Neural progenitor cell (in vitro differentiated cells): ENCODE measurements around the gene LPO. TPM values are rescaled to one million over a fixed set of nuclear protein-coding genes. Genes with fewer than 3 reads are reported as not detected.

Source experiments
- DNase-seq: peaks from one replicate; pipeline ENCODE4 v3.0.0-alpha.2; 2016; ENCODE audit warnings: low spot score
- H2AFZ ChIP-seq: fragments of 200-600 bp; sonication (generic); replicated peaks from 2 replicates; pipeline ENCODE4 v1.6.1; 2016; ENCODE audit warnings: antibody characterized with exemption
- H3F3A ChIP-seq: fragments of 200-600 bp; sonication (generic); 2 replicates; pipeline ENCODE4 v1.6.1; 2016; ENCODE audit warnings: antibody characterized with exemption, low read depth
- H3K27ac ChIP-seq: fragments of 200-600 bp; sonication (generic); 2 replicates; pipeline ENCODE4 v1.5.1; 2016; ENCODE audit warnings: mild to moderate bottlenecking
- H3K27me3 ChIP-seq: fragments of 200-600 bp; sonication (generic); 2 replicates; pipeline ENCODE4 v1.6.1; 2016; ENCODE audit warnings: mild to moderate bottlenecking, moderate library complexity
- H3K36me3 ChIP-seq: fragments of 200-600 bp; sonication (generic); 2 replicates; pipeline ENCODE4 v1.5.1; 2016
- H3K4me1 ChIP-seq: fragments of 200-600 bp; sonication (generic); 2 replicates; pipeline ENCODE4 v1.6.1; 2016; ENCODE audit warnings: mixed run types
- H3K4me2 ChIP-seq: fragments of 200-600 bp; sonication (generic); 2 replicates; pipeline ENCODE4 v1.6.1; 2016
- H3K4me3 ChIP-seq: fragments of 200-600 bp; sonication (generic); 2 replicates; pipeline ENCODE4 v1.5.1; 2016
- H3K79me2 ChIP-seq: fragments of 200-600 bp; sonication (generic); 2 replicates; pipeline ENCODE4 v1.6.1; 2016; ENCODE audit warnings: low read depth
- H3K9ac ChIP-seq: fragments of 200-600 bp; sonication (generic); 2 replicates; pipeline ENCODE4 v1.6.1; 2016
- H3K9me3 ChIP-seq: fragments of 200-600 bp; sonication (generic); 2 replicates; pipeline ENCODE4 v1.5.1; 2016; ENCODE audit warnings: low read depth
- H4K20me1 ChIP-seq: fragments of 200-600 bp; sonication (generic); 2 replicates; pipeline ENCODE4 v1.6.1; 2016; ENCODE audit warnings: low read depth
- H3K27ac Mint-ChIP-seq: 3 replicates; pipeline ENCODE4 v1.8.0; 2021; ENCODE audit warnings: mixed read lengths
- H3K27me3 Mint-ChIP-seq: 2 replicates; pipeline ENCODE4 v1.8.0; 2022; ENCODE audit warnings: low read depth, mild to moderate bottlenecking, inconsistent platforms, moderate library complexity, mixed read lengths; ENCODE audit not compliant: insufficient read depth
- H3K36me3 Mint-ChIP-seq: 3 replicates; pipeline ENCODE4 v1.8.0; 2021; ENCODE audit warnings: mixed read lengths
- H3K4me1 Mint-ChIP-seq: 3 replicates; pipeline ENCODE4 v1.8.0; 2021; ENCODE audit warnings: mixed read lengths
- H3K4me3 Mint-ChIP-seq: 3 replicates; pipeline ENCODE4 v1.8.0; 2021; ENCODE audit warnings: mild to moderate bottlenecking, moderate library complexity, mixed read lengths
- H3K9me3 Mint-ChIP-seq: 3 replicates; pipeline ENCODE4 v1.8.0; 2020; ENCODE audit warnings: mixed read lengths
- EZH2 ChIP-seq: fragments of 200-600 bp; sonication (generic); IDR thresholded peaks from 2 replicates; pipeline ENCODE4 v1.6.1; 2017; ENCODE audit warnings: antibody characterized with exemption, mild to moderate bottlenecking, moderate library complexity
- EZH2phosphoT487 ChIP-seq: fragments of 200-600 bp; sonication (generic); IDR thresholded peaks from 2 replicates; pipeline ENCODE4 v1.6.1; 2017; ENCODE audit warnings: antibody characterized with exemption
- total RNA-seq: library from RNA; depleted of rRNA; stranded (reverse); fragments of >200 nt; gene quantifications from 2 replicates; pipeline ENCODE4 v1.2.3, GENCODE V29; 2015; ENCODE audit warnings: low replicate concordance
- TF ChIP-seq, protein P1 (sequence below): fragments of 200-600 bp; sonication (generic); IDR thresholded peaks from 2 replicates; pipeline ENCODE4 v1.5.1; 2017; ENCODE audit warnings: antibody characterized with exemption, mild to moderate bottlenecking

LPO gene
- not detected in 2 replicates for total RNA-seq

DNA sequence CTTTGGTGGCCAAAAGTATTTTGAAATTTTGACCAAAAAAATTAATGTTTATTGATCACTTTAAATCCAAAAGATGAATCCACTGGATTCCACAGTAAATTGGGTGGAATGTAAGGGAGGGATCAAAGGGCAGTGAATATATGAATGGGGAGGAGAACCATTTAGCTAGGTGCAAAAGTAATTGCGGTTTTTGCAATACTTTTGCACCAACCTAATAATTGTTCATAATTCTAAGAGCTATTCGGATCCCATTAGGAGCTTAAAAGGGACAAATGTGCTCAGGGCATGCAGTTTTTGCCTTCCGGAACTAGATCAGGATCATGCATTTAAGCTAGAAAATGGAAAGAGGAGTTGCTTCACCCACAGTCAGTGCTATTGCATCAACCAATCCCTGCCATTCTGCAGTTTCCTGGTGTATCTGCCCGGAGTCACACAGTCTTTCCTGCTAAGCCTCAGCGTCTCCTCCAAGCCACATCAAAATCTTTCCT, at the start of gene LPO:
TSS of gene LPO (plus strand) at position 438 of the 488 bp plus-strand sequence. CDS start 4,396 bp downstream, outside the sequence.
- DNase-seq: no peak
- Mint-ChIP-seq H3K36me3 (no peaks in the 10 kb centered on the region), H3K4me1 (no peaks in the 10 kb centered on the region), H3K4me3 (no peak within 1 kb of the TSS), H3K9me3 (no peaks in the 10 kb centered on the region), H3K27ac (no peak within 1 kb of the TSS), H3K27me3 (peaks cover 15% of the 10 kb centered on the region)
- TF ChIP-seq, protein P1, sequence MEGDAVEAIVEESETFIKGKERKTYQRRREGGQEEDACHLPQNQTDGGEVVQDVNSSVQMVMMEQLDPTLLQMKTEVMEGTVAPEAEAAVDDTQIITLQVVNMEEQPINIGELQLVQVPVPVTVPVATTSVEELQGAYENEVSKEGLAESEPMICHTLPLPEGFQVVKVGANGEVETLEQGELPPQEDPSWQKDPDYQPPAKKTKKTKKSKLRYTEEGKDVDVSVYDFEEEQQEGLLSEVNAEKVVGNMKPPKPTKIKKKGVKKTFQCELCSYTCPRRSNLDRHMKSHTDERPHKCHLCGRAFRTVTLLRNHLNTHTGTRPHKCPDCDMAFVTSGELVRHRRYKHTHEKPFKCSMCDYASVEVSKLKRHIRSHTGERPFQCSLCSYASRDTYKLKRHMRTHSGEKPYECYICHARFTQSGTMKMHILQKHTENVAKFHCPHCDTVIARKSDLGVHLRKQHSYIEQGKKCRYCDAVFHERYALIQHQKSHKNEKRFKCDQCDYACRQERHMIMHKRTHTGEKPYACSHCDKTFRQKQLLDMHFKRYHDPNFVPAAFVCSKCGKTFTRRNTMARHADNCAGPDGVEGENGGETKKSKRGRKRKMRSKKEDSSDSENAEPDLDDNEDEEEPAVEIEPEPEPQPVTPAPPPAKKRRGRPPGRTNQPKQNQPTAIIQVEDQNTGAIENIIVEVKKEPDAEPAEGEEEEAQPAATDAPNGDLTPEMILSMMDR: no peak
- TF ChIP-seq EZH2 (no peak), EZH2phosphoT487 (no peak)
- Histone ChIP-seq H3K9me3 (no peaks in the 10 kb centered on the region), H3F3A (no peaks in the 10 kb centered on the region), H3K4me2 (no peak within 1 kb of the TSS), H3K27me3 (peaks cover 90% of the 10 kb centered on the region), H3K27ac (no peak within 1 kb of the TSS), H3K79me2 (no peaks in the 10 kb centered on the region), H3K9ac (no peak within 1 kb of the TSS), H3K4me3 (no peak within 1 kb of the TSS), H3K36me3 (no peaks in the 10 kb centered on the region), H2AFZ (no peak within 1 kb of the TSS), H3K4me1 (peaks cover 2% of the 10 kb centered on the region), H4K20me1 (no peaks in the 10 kb centered on the region)

DNA sequence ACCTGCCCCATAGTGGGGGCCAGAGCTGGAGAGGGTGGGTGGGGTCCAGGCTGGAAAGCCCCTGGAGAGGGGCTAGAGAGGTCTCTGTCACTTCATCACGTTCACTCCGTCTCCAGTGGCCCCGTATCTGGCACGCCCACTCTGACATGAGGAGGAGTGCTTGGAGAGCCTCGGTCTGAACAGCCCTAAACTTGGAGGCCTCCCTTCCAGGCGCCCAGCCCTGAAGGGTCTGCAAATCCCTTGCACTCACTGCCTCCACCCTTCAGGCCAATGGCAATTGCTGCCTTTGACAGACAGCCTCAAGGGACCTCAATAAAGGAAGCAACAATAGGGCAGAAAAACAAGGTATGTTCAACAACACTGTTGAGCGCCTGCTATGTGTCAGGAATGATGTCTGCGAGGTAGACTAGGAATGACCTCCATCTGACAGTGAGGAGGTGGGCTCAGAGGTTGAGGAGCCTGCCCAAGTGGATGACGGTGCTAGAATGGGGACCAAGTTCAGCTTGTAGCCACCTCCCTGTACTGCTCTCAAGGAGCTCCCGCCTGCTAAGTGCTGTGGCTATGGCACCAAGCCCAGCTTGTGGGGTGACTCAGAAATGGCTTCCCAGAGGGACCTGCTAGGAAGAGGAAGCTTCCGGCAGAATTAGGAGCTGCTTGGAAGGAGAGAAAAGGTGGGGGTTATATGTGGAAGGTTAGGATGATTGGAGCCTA, 48.8 kb upstream of the LPO start:
- H3K27ac Mint-ChIP-seq: no peak overlapping the region
- H3K9me3 ChIP-seq: no peaks in the 10 kb centered on the region
- H3F3A ChIP-seq: no peaks in the 10 kb centered on the region
- H3K36me3 ChIP-seq: no peaks in the 10 kb centered on the region
- no peaks in the 10 kb centered on the region for H3K79me2 ChIP-seq
- H3K4me3 ChIP-seq: no peak overlapping the region
- H3K9ac ChIP-seq: no peak overlapping the region
- H3K36me3 Mint-ChIP-seq: no peaks in the 10 kb centered on the region
- no peak overlapping the region for H3K27ac ChIP-seq
- peaks cover 2% of the 10 kb centered on the region for H3K4me1 Mint-ChIP-seq
- H3K4me3 Mint-ChIP-seq: no peak overlapping the region
- TF ChIP-seq EZH2 (no peak), EZH2phosphoT487 (no peak)
- TF ChIP-seq, protein P1: no peak
- H3K4me1 ChIP-seq: no peaks in the 10 kb centered on the region
- peaks cover 5% of the 10 kb centered on the region for H3K27me3 ChIP-seq
- DNase-seq: no peak
- H2AFZ ChIP-seq: no peak overlapping the region
- no peak overlapping the region for H3K4me2 ChIP-seq
- no peaks in the 10 kb centered on the region for H3K9me3 Mint-ChIP-seq
- H4K20me1 ChIP-seq: no peaks in the 10 kb centered on the region
- peaks cover 18% of the 10 kb centered on the region for H3K27me3 Mint-ChIP-seq

DNA sequence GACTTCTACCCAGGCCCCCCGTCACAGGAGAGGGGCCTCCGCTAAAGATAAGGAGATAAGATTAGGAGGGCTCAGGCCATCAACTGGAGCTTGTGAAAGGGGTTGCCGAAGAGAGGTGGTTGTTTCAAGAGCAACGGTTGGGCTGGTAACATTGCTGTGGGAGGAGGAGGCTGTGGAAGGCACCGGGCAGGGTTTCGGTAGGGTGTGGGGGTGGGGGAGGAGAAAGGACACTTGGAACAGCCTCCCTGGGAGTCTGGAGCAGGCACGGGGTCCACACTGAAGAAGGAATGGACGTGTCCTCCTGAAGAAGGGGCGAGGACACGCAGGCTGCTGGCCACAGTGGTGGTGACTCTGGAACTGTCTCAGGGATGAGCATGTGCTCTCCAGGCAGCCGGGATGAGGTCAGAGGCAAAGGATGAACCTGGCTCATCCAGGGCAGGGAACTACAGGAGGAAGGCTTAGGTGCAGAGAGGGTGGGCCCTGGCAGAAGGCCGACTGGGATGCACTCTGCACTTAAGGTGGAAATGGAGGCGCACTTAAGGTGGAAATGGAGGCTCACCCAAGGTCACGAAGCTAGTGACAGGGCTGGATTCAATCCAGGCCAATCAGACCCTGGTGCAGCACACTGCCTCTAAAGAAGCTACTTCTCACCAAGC, 47.0 kb upstream of the LPO start:
- no peaks in the 10 kb centered on the region for H3K36me3 ChIP-seq
- H3K9me3 ChIP-seq: no peaks in the 10 kb centered on the region
- no peak overlapping the region for H3K4me2 ChIP-seq
- Mint-ChIP-seq H3K4me3 (no peak overlapping the region), H3K27me3 (peaks cover 18% of the 10 kb centered on the region), H3K36me3 (no peaks in the 10 kb centered on the region), H3K27ac (no peak overlapping the region), H3K4me1 (no peaks in the 10 kb centered on the region), H3K9me3 (no peaks in the 10 kb centered on the region)
- TF ChIP-seq, protein P1: no peak
- TF ChIP-seq EZH2phosphoT487 (no peak), EZH2 (no peak)
- no peak overlapping the region for H3K27ac ChIP-seq
- H3K4me1 ChIP-seq: no peaks in the 10 kb centered on the region
- no peak overlapping the region for H3K9ac ChIP-seq
- no peak overlapping the region for H3K4me3 ChIP-seq
- no peak overlapping the region for H2AFZ ChIP-seq
- no peaks in the 10 kb centered on the region for H4K20me1 ChIP-seq
- DNase-seq: no peak
- no peaks in the 10 kb centered on the region for H3F3A ChIP-seq
- H3K27me3 ChIP-seq: peaks cover 5% of the 10 kb centered on the region
- no peaks in the 10 kb centered on the region for H3K79me2 ChIP-seq
